CD4-positive, alpha-beta T cell treated with Interleukin-6 for 4 hours (primary cell): ENCODE results near the gene TRIP4.

Experiments used
- DNase-seq: peaks from one replicate; pipeline ENCODE4 v3.0.0-alpha.2; 2020; ENCODE audit warnings: mixed read lengths

Gene TRIP4

DNA sequence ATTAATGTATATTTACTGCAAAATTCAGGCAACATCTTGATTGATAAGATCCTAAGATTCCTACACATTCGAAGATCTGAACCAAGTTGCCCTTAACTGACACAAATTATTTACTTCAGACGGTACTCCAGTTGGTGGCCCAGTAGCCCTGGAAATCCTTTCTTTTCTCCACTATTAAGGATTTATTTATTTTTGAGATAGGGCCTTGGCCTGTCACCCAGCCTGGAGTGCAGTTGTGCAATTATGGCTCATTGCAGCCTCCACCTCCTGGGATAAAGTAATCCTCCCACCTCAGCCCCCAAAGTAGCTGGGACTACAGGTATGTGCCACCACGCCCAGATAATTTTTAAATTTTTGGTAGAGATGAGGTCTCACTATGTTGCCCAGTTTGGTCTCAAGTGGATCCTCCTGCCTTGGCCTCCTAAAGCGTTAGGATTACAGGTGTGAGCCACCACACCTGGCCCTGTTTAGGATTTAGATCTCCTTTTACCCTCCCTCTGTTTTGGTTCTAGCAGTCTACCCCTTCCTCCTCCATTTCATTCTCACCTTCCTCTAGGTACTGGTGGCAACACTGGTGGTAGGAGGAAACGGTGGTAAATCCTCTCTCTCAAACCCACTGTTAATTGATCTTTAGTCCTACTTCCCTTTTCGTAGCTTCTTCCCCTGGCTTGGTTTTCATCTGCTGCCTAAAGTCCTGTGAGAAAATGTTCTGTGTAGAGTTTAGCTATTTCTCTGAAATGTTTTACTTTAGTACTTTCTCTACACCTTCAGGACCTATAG lies 60.1 kb downstream of the TRIP4 start:
- no peak for DNase-seq

DNA sequence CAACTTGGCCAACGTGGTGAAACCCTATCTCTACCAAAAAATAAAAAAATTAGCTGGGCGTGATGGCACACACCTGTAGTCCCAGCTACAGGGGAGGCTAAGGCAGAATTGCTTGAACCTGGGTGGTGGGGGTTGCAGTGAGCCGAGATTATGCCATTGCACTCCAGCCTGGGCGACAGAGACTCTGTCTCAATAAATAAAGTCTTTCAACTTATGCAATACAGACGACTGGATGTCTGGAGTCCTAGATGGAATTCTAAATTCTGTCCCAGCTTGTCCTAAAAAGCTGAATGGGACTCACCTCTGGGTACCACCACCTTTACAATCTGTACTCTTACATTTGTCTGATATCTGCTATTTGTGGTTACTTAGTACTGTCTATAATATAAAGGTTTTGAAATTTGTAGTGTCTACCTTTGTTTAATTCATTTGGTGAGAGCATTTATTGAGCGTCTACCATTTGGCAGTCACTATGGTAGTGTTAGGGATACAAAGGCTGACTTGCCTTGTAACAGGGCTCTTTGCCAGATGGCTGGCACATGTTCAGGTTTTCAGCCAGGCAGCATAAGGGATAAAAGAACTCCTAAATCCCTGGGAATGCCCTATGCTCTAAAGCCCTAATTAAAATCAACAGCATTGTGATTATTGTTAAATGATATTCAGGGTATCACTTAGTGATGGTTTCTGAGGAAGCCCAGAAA lies 65.5 kb downstream of the TRIP4 start:
- no peak for DNase-seq

DNA sequence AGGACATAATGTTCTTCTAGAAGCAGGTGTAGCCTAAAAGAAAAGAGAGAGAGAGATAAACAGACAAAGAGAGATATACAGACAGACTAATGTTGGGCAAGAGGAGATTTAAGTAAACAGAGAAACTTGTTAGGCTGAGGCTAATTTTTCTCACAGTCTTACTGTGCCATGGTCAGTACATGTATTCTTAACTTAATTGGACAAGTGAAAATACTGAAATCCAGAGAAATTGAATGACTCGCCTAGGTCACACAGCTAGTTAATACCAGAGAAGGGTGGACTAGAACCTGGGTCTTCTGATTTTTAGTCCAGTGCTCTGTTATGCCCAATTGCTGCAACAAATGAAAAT lies 66.0 kb downstream of the TRIP4 start:
- DNase-seq = no peak

DNA sequence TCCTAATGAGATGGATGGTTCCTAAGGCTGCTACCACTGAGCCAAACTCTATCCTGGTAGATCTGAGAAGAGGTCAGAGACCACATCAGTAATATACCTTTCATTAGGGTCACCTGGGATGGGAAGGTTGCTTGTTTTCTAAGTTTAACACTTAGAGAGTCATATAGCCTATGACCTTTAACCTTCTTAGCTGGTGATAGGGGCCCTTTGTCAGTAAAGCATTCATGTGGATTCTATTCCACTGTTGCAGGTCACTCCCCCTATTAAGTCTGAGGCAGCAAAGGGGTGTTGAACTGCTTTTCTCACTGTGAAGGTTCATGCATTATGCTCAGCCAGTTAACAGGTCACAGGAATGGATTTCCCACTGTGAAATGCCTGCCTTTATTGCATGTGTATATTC lies 66.6 kb downstream of the TRIP4 start:
- DNase-seq = no peak

DNA sequence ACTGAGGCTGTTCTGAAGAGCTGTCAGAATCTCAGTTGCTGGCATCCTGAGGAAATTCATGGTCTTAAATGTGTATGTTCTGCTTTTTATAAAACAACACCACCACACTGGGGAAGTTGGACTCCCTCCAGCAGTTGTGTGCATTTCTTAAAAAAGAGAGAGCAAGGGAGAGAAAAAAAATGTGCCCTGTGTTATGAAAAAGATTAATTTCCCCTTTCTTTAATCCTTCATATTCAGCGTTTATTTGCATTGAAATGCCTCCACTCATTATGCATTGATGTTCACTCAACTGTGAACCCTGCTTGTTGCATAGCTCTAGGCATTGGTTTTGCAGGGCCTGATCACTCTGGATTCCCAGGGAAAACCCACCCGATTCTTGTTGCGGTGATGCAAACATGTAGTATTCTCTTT lies 68.3 kb downstream of the TRIP4 start:
- peak; percentile 46 for DNase-seq

DNA sequence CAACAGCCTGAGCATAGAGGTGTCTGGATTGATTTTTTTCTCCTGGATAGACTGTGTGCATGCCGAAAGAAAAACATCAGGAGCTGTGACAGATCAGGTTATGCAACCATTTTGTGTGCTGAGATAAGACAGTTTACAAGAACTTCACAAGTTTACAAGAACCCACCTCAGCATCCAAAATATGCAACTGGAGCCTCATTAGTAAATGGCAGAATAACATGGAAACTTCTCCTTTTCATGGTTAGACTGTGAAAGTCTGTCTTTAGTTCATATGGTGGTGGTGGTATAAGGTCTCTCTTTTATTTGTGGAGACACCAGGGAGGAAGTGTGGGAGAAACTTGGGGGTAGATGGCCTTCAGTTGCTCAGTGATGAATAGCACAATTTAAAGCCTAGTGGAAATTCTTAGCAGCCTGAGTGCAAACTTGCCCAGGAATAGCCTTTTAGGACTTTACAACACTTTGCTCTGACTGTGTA lies 69.0 kb downstream of the TRIP4 start:
- no peak for DNase-seq

DNA sequence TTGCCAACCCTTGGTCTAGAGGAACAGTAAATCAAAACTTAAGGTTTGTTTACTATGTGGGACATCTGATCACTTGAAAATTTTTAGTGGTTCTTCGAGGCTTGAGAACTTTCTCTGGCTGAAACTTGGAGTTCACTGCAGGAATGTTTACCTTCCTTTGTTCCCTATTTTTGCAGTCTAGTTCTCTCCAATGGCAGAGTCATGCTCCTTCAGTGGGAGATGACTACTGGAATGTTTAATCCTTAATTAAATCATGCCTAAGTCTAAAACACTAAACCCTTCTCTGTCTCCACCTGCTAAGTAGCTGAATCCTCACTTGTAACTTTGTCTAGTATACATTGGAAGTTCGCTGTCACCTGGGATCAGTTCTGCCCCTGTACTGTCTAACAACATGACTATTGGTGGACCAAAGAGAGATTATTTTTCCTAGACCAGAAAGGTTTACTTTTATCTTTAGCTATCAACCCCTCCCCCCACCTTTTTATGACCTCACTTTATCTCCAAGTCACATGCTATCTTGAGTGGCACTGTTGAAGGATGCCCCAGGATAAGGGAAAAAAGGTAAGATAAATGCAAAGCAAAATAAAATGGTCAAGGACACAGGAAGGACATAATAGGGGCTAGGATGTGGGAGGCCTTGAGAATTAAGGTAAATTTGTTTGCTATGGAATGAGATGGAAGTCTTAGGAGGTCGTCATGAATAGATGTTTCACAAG lies 71.6 kb downstream of the TRIP4 start:
- no peak for DNase-seq

DNA sequence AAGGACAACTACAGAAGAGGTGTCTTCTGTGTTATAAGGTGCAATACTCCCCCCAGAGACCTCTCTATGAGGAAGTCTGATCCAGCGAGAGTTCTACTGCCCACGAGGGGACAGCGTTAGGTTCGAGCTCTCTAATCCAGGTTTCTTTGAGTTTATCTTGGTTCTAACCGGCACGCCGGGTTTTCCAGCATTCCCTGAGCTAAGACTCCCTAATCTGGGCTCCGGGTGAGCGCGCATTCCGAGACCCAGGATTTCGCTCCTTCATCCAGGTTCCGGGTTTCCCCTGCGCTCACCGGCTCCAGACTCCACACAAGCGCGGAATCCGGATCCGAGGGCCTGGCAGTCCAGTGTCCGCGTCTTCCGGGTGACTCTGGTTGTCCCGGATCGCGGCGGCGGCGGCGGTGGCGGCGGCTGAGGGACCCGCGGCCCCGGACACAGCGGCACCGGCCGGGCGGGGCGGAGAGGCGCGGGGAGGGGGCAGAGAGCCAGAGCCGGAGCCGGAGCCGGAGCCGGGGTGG lies 72.6 kb downstream of the TRIP4 start, which contains the start of gene ZNF609:
TSS of gene ZNF609 (plus strand) at position 373 of the 518 bp plus-strand sequence. CDS start 38,842 bp downstream, outside the sequence.
- peak; percentile 84 for DNase-seq

DNA sequence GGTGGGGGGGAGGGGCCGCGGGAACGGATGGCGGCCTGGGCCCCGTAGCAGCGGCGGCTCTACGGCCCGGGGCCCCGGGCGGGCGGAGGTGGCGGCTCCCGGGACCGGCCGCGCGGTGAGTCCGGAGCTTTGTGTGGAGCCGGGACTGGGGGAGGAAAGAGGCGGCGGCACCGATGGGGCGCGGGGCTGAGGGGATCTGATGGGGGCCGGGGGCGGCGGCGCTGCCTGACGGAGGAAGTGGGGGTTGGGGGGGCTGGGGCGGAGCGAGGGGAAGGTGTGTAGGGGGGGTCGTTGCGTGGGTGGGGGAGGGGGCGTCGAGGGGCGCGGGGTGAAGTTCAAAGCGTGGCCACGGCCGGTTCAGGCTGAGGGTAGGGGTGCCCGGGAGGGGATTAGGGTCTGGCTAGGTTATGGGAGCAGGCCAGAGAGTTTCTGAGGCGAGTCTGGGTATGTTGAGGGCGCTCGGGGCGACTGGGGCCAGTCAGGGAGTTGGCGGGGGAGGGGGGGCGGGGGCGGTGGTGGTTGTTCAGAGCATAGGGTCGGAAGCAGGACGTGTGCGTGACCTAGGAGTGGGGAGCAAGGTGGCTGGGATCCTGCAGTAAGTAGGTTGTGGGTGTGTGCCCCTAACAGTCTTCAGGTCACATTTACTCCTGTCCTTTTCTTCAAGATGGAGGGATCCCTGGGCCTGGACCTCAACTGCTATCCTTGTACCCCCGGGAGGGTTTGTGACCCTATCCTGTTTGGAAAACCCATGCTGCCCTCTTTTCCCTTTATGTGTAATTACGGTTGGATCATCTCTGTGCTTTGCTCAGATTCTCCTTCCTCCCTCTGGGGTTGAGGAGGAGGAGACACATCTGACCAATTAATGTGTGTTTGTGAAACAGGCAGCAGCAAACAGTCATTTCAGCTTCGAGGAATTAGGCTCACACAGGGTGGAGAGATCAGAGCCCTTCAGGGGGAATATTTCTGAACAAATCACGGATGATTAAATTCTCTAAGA lies 73.4 kb downstream of the TRIP4 start:
- peak; percentile 53 for DNase-seq

DNA sequence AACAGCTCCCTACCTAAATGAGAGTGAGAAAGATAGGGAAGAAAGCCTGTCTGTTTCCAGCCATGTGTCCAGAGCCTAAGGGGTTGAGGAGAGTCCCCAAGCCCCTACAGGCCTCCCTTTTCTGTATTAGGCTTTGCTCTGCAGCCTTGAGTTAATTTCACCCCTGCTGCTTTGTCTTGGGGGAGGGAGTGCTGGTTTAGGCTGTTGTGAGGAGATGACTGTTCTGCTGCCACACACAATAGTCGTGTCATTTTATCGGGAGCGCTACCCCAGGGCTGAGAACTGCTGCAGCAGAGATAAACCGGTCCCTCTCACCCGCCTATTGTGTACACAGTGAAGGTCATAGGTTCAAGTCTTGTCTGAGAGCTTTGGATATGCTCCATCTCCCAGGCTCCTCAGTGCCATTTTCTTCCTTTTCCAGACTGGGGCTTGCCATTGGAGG lies 74.1 kb downstream of the TRIP4 start:
- peak; percentile 45 for DNase-seq

DNA sequence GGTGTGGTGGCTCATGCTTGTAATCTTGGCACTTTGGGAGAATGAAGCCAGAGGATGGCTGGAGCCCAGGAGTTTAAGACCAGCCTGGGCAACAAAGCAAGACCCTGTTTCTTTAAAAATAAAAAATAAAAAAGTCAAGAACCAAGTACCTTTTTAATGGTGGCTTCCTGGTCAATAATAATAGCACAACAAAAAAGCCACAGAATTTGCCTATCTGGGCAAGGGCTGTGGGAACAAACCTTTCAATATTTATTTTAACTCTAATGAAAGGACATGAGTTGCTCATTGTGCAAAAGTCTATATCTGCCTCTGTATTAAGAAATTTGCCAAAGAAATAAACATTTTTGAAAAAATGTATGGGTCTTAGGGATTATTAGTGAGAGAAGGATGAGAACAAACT lies 74.9 kb downstream of the TRIP4 start:
- no peak for DNase-seq

DNA sequence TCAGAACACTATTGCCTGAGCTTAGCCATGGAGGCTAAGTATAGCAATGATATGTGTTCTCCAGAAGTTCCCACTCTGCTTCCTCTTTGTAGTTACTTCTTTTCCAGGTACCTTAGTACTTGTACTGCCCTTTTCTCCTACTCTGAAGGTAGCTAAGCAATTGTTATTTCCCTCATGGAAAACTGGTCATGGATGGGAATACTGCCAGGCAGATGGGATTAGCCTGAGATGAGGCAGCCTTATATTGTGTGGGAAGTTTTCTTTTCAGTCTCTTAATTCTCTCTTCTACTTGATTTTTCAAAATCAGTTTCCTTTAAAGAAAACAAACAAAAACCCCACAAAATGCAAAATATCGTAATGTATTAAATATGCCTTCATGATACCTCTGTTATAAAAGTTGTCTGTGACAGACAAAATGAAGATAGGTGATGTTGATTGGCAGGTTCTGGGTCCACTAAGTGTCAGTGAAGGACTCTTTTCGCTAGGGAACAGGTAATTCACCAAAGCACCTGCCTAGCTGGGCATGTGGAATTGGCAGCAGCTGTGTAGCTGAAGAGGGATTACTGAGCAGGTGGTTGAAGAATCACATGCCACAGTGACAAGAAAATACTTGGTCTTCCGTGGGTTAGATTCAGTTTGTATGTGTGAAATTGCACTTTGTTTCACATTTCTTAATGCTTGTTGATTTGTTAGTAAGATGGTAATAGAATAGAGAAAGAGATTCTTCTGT lies 76.8 kb downstream of the TRIP4 start:
- no peak for DNase-seq

DNA sequence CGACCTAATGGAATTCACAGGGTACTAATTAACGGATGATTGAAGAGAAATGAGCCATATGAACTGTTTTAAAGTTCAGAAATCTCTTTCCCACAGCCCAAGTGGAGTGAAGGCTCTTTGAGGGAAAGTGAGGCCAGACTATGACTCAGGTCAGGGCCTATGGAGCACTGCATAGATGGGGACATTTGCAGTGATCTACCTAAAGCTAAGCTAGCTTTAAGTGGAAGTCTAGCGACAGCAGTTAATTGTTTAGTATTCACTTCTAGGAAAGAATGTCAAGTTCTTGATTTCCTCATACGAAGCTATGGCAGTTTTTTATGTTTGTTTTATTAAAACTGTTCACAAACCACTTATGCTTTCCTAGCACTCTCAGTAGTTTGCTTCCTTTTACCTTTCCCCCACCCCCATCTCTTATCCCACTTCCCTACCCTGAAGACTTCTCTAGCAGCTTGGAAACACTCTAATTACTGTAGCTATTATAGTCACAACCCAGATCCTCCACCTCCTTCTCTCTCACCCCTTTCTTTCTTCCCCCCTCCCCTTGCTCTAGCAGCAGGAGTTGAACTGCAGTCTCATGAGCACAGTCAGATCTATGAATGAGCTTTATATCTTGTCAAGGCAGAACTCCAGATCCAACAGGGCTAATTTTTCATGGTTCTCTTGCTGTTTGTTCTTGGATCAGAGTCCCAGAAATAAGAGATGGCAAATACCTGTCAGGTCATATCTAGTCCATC lies 78.9 kb downstream of the TRIP4 start:
- no peak for DNase-seq

DNA sequence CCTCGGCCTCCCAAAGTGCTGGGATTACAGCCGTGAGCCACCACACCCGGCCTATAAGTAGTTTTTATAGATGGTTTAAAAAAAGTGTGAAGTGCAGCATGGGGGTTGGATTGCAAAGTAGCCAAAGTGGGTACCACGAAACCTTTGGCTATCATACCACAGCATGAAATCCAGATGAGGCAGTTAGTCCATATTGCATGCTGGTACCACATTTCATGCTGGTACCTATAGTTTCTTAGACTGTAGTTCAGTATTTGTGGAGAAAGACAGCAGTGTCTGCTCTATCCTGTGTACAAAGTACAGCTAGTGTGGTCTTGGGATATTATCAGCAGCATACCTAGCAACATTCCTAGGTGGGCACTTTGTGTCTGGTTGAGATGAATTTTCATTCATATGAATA lies 84.5 kb downstream of the TRIP4 start:
- DNase-seq = no peak

DNA sequence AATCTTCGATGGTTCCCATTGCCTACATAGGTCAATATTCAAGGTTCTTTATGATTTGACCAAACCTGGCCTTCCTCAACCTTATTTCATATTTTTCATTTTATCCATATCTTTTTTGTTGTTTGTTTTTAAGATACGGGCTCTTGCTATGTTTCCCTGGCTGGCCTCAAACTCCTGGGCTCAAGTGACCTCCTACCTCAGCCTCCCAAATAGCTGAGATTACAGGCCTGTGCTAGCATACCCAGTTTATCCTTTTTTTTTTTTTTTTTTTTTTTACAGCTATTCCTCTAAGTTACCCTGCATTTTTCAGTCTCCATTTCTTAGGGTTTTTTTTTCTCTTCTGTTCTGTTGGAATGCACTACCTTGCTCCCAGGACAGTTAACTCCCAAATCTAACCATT lies 87.2 kb downstream of the TRIP4 start:
- DNase-seq = no peak

DNA sequence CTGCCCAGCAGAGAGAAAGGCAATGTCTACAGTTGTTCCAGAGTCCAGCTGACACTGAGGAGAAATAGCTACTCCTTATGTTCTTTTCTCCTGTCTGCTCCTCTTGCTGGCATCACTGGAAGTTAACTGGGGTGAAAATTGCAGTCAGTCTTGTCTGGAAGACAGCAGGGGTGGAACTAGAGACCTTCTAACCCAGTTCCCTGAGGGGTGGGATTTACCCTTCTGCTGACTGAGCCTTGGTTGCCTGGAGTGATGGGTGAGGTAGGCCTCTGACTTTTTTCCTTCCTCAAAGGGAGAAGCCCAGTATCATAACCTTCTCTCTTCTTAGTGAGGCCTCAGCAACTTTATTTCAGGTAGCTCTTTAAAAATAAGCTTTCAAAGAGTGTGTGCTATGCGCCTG lies 88.9 kb downstream of the TRIP4 start:
- no peak for DNase-seq

DNA sequence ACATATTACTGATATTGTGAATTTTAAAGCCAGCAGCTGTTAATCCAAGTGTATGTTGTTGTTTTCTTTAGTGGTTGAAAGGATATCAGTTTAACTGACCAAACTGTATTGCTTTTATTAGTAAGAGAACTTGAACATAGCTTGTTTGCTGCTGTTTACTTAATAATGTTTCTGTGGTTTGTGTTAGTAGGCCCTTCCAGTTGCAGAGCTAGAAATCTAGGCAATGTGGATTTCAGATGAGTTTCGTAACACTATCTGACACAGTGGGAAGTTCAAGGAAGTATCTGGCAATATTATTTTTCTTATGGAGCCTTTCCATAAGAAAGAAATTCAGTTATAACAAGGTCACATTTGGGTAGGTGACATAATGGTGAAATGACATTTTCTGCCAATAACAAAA lies 91.2 kb downstream of the TRIP4 start:
- DNase-seq = no peak

DNA sequence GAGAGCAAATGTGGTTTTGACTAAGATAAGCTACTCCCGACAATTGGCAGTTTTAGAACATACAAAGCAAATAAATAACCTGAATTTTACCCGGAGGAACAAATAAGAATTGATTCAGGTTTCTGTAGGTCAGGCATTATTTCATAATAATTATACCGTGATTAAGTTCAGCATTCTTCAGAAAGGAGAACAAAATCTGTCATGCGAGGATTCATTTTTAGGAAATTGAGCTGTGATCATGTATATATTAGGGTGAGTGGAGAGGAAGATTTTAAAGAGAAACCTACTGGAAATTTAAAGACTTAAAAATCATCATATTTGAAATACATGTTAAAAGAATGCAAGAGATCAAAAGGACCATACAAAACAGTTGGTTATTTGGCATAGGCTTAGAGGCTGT lies 93.3 kb downstream of the TRIP4 start:
- no peak for DNase-seq

DNA sequence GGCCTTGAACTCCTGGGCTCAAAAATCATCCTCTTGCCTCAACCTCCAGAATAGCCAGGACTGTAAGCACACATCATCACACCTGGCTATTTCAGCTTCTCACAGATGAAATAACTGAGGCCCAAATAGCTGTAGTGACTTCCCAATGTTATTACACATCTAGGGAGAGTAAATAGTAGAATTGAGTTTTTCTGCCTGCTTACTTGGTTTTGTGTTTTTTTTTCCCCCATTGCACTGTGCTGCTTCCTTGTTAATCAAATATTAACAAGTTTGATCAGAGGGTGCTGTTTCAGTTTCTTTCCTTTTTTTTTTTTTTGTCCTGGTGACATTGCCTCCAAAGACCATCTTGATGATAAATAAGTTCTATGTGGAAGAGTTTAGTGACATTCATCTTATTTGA lies 96.1 kb downstream of the TRIP4 start:
- DNase-seq = no peak

DNA sequence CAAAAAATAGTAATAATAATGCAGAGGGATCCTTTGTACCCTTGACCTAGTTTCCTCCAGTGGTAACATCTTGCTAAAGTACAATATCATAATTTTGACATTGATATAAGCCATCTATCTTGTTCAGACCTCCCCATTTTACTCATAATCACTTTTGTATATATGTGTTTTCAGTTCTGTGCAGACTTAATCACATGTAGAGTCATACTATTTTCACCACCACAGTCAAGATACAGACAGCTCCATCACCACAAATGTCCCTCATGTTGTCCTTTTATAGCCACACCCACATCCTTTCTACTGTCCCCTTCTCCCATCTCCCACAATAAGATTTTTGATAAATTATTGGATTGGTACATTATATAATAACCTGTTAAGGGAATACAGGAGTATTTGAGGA lies 98.2 kb downstream of the TRIP4 start:
- DNase-seq = no peak
